ENCODE data around the gene RBBP5.

The RBBP5 gene

GRCh38 chr1:205091043-205091740 lies 30.6 kb downstream of the RBBP5 start:
- Histone ChIP-seq H3K4me3 (no peak overlapping the region), H3K27ac (no peak overlapping the region)
- no peak for DNase-seq (ENCODE audit: low spot score)
- TF ChIP-seq, protein P1, sequence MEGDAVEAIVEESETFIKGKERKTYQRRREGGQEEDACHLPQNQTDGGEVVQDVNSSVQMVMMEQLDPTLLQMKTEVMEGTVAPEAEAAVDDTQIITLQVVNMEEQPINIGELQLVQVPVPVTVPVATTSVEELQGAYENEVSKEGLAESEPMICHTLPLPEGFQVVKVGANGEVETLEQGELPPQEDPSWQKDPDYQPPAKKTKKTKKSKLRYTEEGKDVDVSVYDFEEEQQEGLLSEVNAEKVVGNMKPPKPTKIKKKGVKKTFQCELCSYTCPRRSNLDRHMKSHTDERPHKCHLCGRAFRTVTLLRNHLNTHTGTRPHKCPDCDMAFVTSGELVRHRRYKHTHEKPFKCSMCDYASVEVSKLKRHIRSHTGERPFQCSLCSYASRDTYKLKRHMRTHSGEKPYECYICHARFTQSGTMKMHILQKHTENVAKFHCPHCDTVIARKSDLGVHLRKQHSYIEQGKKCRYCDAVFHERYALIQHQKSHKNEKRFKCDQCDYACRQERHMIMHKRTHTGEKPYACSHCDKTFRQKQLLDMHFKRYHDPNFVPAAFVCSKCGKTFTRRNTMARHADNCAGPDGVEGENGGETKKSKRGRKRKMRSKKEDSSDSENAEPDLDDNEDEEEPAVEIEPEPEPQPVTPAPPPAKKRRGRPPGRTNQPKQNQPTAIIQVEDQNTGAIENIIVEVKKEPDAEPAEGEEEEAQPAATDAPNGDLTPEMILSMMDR (IDR thresholded peaks at IDR 0.05) = no peak

DNA sequence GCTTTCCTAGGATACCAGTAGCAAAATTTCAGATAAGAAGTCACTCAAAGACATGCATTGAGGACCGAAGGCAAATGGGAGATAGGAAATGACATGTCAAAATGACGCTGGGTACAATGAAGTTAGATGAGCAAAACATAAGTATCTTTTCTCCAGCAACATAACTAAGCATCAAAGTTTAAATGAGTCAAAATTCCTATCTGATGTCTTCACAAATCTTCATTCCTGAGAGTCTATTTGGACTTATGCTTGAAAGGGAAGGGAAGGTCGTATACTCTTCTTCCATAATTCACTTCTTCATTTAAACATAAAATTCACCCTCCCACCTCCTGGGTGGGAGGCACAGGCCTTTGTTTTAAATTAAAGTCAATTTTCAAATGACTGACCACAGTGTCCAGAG lies 33.4 kb downstream of the RBBP5 start:
- H3K27ac ChIP-seq = no peak overlapping the region
- TF ChIP-seq, protein P1 (IDR thresholded peaks at IDR 0.05) = no peak
- no peak for DNase-seq (ENCODE audit: low spot score)
- H3K4me3 ChIP-seq = no peak overlapping the region

- no peak within 1 kb of the TSS for H3K27ac ChIP-seq
- TF ChIP-seq, protein P1 (IDR thresholded peaks at IDR 0.05) = no peak
Observed at GRCh38 chr1:205084360-205084759, 37.4 kb downstream of the RBBP5 start, which contains the start of gene TMEM81. Gene TMEM81, minus strand, starts transcription at chr1:205084460. Its CDS starts 140 bp downstream, at chr1:205084320.

DNA sequence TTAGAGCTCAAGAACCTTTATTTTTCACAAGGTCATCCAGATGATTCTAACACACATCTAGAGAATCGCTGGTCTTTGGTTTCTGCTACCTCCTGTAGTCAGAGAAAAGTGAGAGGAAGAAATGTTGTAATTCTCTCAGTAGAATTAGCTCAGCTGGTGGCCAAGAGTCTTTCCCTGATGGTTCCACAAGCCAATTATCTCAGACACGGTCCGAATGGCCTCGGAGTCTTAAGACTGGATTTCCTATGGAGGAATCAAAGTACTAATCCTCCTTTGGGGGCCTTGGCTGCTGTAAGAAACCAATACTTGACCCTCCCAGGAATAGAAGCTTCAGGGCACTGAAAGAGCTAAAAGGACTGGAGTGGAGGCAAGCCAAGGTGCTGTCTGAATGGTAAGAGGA lies 39.3 kb downstream of the RBBP5 start:
- H3K4me3 ChIP-seq = no peak overlapping the region
- no peak overlapping the region for H3K27ac ChIP-seq

More at GRCh38 chr1:205084360-205084759, 37.4 kb downstream of the RBBP5 start, which contains the start of gene TMEM81:
- DNase-seq (ENCODE audit: low spot score) = no peak
- no peak within 1 kb of the TSS for H3K4me3 ChIP-seq

GRCh38 chr1:205077934-205078311 lies 43.9 kb downstream of the RBBP5 start:
- TF ChIP-seq, protein P1 (IDR thresholded peaks at IDR 0.05) = no peak
- no peak overlapping the region for H3K27ac ChIP-seq
- no peak overlapping the region for H3K4me3 ChIP-seq
- no peak for DNase-seq (ENCODE audit: low spot score)

More for the DNA sequence above, 39.3 kb downstream of the RBBP5 start:
- TF ChIP-seq, protein P1 (IDR thresholded peaks at IDR 0.05) = no peak
- DNase-seq (ENCODE audit: low spot score) = no peak

DNA sequence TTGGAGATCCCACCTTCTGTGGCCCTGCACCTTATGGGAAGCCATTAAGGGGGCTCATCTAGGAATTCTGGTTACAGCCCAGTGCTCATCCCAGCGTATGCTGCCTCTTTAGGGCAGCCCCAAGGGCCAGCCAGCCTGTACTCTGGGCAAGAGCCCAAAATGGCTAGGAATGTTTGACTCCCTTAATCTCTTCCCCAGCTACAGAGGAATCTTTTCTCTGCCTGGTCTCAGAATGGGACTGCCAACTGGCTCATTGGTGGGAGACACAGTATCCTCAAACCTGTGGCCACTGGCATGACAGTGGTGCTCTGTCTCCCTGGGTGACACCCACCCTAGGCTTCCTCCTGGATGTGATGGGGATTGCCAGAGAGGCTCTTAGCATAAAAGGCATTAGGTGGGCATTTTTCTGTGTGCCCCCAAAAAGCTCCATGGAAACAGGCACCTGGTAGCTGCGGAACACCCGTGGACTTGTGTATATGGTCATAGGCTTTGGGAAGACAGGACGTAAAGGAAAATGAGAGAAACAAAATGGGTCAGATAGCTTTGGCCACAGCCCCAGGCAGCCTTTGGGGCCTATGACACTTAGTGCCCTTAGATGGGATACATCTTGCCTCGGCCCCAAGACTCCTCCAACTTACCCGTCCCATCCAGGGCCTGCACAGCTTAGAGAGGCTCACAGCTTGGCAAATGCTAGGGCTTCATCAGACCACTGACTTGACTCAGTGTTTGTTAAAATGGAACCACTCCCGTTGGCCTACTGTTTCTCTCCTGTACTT lies 44.4 kb downstream of the RBBP5 start:
- TF ChIP-seq, protein P1 (IDR thresholded peaks at IDR 0.05) = no peak
- H3K4me3 ChIP-seq = no peak overlapping the region
- no peak overlapping the region for H3K27ac ChIP-seq
- no peak for DNase-seq (ENCODE audit: low spot score)

Data from coronary artery (tissue), 2 donors.